H1 (cell line): Measurements from ENCODE around the gene E2F3.

Experiments used
- CEBPB ChIP-seq: IDR thresholded peaks from 2 replicates; pipeline ENCODE4 v1.6.1; 2012; ENCODE audit warnings: low read depth, low read length
- EZH2 ChIP-seq: fragments of 200-600 bp; sonication (generic); IDR thresholded peaks from 2 replicates; pipeline ENCODE4 v1.7.1; 2012; ENCODE audit warnings: low read depth, mild to moderate bottlenecking, moderate library complexity, low read length, inconsistent platforms; ENCODE audit not compliant: severe bottlenecking
- GABPA ChIP-seq: IDR thresholded peaks from 2 replicates; pipeline ENCODE4 v1.6.1; 2011; ENCODE audit warnings: mild to moderate bottlenecking, low read length, moderate library complexity, borderline replicate concordance; ENCODE audit not compliant: insufficient read depth
- KDM4A ChIP-seq: IDR thresholded peaks from one replicate; pipeline ENCODE4 v1.7.1; 2012; ENCODE audit warnings: low read depth, mild to moderate bottlenecking, moderate library complexity, low read length, inconsistent platforms; ENCODE audit not compliant: severe bottlenecking
- TF ChIP-seq, protein P1 (sequence below), 3 experiments: IDR thresholded peaks; 1 replicate in 2 of 3; 2 replicates in 1 of 3; pipeline versions ENCODE4 v1.5.1 to v1.6.1; 2011; ENCODE audit warnings: low read length in 3 of 3, mild to moderate bottlenecking in 3 of 3, inconsistent platforms in 2 of 3, low read depth in 1 of 3, moderate library complexity in 1 of 3; ENCODE audit not compliant: insufficient read depth in 1 of 3; ENCODE audit errors: control extremely low read depth in 1 of 3

- TF ChIP-seq, protein P1, sequence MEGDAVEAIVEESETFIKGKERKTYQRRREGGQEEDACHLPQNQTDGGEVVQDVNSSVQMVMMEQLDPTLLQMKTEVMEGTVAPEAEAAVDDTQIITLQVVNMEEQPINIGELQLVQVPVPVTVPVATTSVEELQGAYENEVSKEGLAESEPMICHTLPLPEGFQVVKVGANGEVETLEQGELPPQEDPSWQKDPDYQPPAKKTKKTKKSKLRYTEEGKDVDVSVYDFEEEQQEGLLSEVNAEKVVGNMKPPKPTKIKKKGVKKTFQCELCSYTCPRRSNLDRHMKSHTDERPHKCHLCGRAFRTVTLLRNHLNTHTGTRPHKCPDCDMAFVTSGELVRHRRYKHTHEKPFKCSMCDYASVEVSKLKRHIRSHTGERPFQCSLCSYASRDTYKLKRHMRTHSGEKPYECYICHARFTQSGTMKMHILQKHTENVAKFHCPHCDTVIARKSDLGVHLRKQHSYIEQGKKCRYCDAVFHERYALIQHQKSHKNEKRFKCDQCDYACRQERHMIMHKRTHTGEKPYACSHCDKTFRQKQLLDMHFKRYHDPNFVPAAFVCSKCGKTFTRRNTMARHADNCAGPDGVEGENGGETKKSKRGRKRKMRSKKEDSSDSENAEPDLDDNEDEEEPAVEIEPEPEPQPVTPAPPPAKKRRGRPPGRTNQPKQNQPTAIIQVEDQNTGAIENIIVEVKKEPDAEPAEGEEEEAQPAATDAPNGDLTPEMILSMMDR (IDR thresholded peaks at IDR 0.05; ENCODE audit: control extremely low read depth in 1 of 3, insufficient read depth in 1 of 3, low read depth in 1 of 3, low read length in 3 of 3) = no peak
- TF ChIP-seq KDM4A = no peak
- TF ChIP-seq EZH2 = no peak
- TF ChIP-seq CEBPB = no peak
- no peak for TF ChIP-seq GABPA
Measured at GRCh38 chr6:20542927-20543602, 141.4 kb downstream of the E2F3 start.
